Vein endothelial cell (primary cell): ENCODE measurements around the gene FKBP11. TPM values are rescaled to one million over a fixed set of nuclear protein-coding genes. Genes with fewer than 3 reads are reported as not detected.

Source experiments
- small RNA-seq: library from RNA; depleted of rRNA; stranded (forward); fragments of <200 nt; gene quantifications from one replicate; pipeline ENCODE3, GENCODE V24; 2012
- total RNA-seq: library from RNA; depleted of rRNA; stranded (reverse); fragments of >200 nt; gene quantifications from 2 replicates; pipeline ENCODE4 v1.2.3, GENCODE V29; 2012

The FKBP11 gene
- 19.1 and 23.8 TPM in 2 replicates for total RNA-seq

DNA sequence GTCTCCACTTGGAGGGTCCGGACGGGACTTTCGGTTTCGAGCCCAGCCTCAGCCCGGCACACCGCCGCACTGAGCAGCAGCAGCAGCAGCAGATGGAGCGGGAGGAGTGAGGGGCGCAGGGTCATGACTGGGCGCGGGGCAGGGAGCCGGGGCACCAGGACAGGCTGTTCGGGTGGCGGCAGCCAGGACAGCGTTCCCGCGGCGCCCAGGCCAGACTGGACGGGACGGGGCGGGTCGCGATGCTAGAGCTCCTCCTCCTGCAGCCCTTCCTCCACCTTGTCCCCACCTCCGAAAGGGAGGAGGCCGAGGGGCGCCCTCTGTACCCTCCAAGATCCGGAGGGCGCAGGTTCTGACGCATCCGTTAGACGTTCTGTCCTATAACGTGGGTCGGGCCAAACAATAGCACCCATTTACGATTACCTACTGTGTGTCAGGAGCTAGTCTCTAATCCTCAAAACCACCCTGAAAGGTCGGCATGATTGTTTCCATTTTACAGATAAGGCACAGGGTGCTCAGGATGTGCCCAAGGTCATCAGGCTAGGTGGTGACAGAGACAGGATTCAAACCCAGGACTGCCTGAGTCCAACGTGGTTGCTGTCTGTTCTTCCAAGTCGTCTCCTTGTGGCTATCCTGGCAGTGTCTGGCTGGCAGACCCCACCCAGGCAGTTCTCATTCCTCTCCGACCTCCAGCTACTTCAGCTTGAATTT, at the start of gene FKBP11:
Gene FKBP11, minus strand, starts transcription at position 189 of the 708 bp plus-strand sequence. Its CDS starts 64 bp downstream, at position 125.

DNA sequence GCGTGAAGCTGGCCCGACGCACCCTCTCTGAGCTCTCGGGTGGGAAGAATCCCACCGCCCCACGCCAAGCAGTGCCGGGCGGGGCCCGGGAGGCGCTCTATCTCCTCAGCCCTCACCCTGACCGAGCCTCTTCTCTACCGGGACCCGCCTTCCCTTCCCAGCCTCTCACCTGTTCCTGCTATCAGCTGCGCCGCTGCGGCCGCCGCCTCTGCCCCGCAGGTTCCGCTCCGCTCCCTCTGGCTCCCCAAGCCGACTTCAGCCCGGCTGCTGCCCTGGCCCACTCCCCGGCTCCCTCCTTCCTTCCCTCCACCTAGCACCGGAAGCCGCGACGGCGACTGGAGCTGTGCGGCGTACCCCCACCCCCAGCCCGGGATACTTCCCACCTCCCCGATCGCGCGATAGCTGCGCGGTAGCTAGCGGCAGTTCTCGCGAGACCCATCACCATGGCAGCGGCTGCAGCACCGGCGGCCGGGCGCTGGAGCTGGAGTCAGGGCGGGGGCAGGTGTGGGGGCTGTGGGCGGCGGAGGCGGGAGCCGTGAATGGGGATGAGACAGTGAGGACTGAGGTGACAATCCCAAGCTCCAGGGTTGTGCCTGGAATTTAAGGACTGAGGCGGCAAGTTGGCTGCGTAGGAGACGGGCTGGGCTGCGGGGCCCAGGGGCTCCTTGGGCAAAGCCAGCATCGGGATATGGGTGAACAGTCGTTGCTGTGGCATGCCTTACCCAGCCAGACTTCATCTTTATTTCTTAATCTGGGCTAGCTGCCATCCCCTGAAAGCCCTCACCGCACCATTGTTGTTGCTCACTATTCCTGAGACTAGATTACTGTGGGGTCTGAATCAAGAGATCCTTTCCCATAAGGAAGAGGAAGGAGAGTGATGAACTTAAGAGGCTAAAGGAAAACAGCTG, 32.1 kb upstream of the FKBP11 start, which contains the start of gene ARF3:
Gene ARF3, minus strand, starts transcription at position 347 of the 908 bp plus-strand sequence. CDS start 16,392 bp downstream, outside the sequence.

Small RNA genes lying within 50 kb of the gene (small RNA-seq; reads per million reads assigned to genes)
- not detected for gene AC073610.1
- not detected for gene RNU6-600P

Other genes starting within 250 kb of the FKBP11 start
- gene KANSL2, start 243.3 kb downstream of the FKBP11 start, total RNA-seq, result 49.2 and 62.1 TPM in 2 replicates
- gene CCNT1, start 208.8 kb downstream of the FKBP11 start, total RNA-seq, result 34.9 and 43.1 TPM in 2 replicates
- gene ADCY6, start 136.4 kb downstream of the FKBP11 start, total RNA-seq, result 30.6 and 40.2 TPM in 2 replicates
- 26.1 and 34.0 TPM in 2 replicates for gene CACNB3, start 107.0 kb downstream of the FKBP11 start, total RNA-seq
- 51.7 and 63.4 TPM in 2 replicates for gene DDX23, start 73.3 kb downstream of the FKBP11 start, total RNA-seq
- gene RND1, start 59.6 kb downstream of the FKBP11 start, total RNA-seq, result 3.9 TPM in 2 replicates
- 83.0 and 115 TPM in 2 replicates for gene ARF3, start 32.0 kb upstream of the FKBP11 start, total RNA-seq
- gene WNT10B, start 46.2 kb upstream of the FKBP11 start, total RNA-seq, result 0.10 and 0.33 TPM in 2 replicates
- gene WNT1, start 52.8 kb upstream of the FKBP11 start, total RNA-seq, result not detected in 2 replicates
- gene DDN, start 73.9 kb upstream of the FKBP11 start, total RNA-seq, result 0.19 and 0.65 TPM in 2 replicates
- gene PRKAG1, start 93.3 kb upstream of the FKBP11 start, total RNA-seq, result 58.9 and 74.1 TPM in 2 replicates
- 45.7 and 68.0 TPM in 2 replicates for gene KMT2D, start 135.3 kb upstream of the FKBP11 start, total RNA-seq
- gene RHEBL1, start 144.5 kb upstream of the FKBP11 start, total RNA-seq, result 0.33 and 1.3 TPM in 2 replicates
- gene DHH, start 169.3 kb upstream of the FKBP11 start, total RNA-seq, result 1.9 and 2.3 TPM in 2 replicates
- 72.9 and 91.5 TPM in 2 replicates for gene LMBR1L, start 185.4 kb upstream of the FKBP11 start, total RNA-seq
- gene TUBA1B, start 205.9 kb upstream of the FKBP11 start, total RNA-seq, result 1,955 and 2,646 TPM in 2 replicates